ENCODE results near the gene PIAS3. TPM values are rescaled to one million over a fixed set of nuclear protein-coding genes. Genes with fewer than 3 reads are reported as not detected.
A peak's percentile ranks its signal among the peaks of the same experiment; 100 is the strongest.

The PIAS3 gene
- total RNA-seq, 1 donor from 2014 or later = 20.3 TPM

DNA sequence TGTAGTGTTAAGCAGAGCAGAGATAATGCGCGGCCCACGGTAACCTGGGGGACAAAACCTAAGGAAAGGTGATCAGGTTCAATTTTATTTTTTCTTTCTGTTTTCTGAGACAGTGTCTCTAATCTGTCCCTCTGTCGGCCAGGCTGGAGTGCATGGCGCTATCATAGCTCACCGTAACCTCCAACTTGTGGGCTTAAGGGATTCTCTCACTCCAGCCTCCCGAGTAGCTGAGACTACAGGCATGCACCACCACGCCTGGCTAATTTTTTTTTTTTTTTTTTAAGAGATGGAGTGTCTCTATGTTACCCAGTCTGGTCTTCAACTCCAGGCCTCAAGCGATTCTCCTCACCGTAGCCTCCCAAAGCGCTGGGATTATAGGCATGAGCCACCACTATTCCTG is 27.5 kb upstream of the PIAS3 start:
- Mint-ChIP-seq H3K9me3 (ENCODE audit: unreplicated experiment) (no peaks in the 10 kb centered on the region), H3K36me3 (ENCODE audit: unreplicated experiment) (no peaks in the 10 kb centered on the region), H3K4me3 (ENCODE audit: unreplicated experiment) (peak overlapping the region; percentile 88), H3K27me3 (ENCODE audit: unreplicated experiment) (peaks cover 13% of the 10 kb centered on the region), H3K4me1 (ENCODE audit: low read depth, unreplicated experiment) (peaks cover 9% of the 10 kb centered on the region), H3K27ac (ENCODE audit: unreplicated experiment) (peak overlapping the region; percentile 62)
- DNase-seq = no peak
- TF ChIP-seq, protein P1, sequence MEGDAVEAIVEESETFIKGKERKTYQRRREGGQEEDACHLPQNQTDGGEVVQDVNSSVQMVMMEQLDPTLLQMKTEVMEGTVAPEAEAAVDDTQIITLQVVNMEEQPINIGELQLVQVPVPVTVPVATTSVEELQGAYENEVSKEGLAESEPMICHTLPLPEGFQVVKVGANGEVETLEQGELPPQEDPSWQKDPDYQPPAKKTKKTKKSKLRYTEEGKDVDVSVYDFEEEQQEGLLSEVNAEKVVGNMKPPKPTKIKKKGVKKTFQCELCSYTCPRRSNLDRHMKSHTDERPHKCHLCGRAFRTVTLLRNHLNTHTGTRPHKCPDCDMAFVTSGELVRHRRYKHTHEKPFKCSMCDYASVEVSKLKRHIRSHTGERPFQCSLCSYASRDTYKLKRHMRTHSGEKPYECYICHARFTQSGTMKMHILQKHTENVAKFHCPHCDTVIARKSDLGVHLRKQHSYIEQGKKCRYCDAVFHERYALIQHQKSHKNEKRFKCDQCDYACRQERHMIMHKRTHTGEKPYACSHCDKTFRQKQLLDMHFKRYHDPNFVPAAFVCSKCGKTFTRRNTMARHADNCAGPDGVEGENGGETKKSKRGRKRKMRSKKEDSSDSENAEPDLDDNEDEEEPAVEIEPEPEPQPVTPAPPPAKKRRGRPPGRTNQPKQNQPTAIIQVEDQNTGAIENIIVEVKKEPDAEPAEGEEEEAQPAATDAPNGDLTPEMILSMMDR (IDR thresholded peaks at IDR 0.05; ENCODE audit: partially characterized antibody, unreplicated experiment) = no peak

DNA sequence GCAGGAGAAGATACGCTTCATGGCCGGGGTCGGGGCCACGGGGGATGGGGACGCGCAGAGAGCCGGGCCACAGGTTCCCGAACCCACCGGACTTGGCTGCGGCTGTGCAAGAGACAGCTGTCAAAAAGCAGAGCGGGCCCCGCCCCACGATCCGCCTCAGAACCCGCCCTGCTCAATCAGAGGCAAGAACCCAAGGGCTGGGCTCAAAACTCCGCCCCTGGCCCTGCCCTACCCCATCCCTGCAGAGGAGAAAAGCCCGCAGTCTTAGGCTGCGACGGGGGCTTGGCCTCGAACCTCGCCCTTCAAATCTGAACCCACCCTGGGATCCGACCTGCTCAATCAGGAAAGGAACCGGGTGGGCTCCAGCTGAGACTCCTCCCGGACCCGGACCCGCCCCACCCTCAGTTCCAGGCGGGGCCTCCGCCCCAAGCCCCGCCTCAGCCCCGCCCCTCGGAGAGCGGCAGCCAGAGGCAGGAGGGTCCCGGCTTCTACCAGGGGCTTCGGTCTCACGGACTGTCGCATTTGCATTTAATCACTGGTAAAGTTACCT is 26.9 kb upstream of the PIAS3 start, which contains the start of gene ANKRD35:
TSS of gene ANKRD35 (minus strand) at position 129 of the 550 bp plus-strand sequence. CDS start at position 21, 108 bp downstream.
- Mint-ChIP-seq H3K4me3 (ENCODE audit: unreplicated experiment) (peak within 1 kb of the TSS; percentile 88), H3K4me1 (ENCODE audit: low read depth, unreplicated experiment) (peaks cover 9% of the 10 kb centered on the region), H3K27ac (ENCODE audit: unreplicated experiment) (peak within 1 kb of the TSS; percentile 65), H3K27me3 (ENCODE audit: unreplicated experiment) (peaks cover 13% of the 10 kb centered on the region), H3K9me3 (ENCODE audit: unreplicated experiment) (no peaks in the 10 kb centered on the region), H3K36me3 (ENCODE audit: unreplicated experiment) (no peaks in the 10 kb centered on the region)
- DNase-seq = peak; percentile 86
- TF ChIP-seq, protein P1 (IDR thresholded peaks at IDR 0.05; ENCODE audit: partially characterized antibody, unreplicated experiment) = no peak

DNA sequence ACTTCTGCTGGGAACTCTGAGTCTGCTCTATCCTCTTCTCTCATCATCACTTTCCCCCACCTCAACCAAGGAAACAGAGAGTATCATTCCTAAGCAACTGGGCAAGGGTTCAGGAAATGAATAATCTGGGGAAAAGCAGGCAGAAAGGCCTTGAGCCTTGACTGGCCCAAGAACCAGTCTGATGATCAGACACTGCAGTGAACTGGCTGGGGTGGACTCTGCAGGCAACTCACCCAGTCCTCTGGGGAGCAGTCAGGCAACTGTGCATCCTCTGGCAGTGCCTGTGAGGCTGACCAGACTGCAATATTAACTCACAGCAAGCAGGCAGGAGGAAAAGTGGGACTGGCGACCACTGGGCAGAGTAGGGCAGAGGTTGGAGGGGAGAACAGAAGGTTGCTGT is 25.8 kb upstream of the PIAS3 start:
- H3K4me1 Mint-ChIP-seq (ENCODE audit: low read depth, unreplicated experiment) = peaks cover 9% of the 10 kb centered on the region
- peak overlapping the region; percentile 88 for H3K4me3 Mint-ChIP-seq (ENCODE audit: unreplicated experiment)
- no peaks in the 10 kb centered on the region for H3K9me3 Mint-ChIP-seq (ENCODE audit: unreplicated experiment)
- peaks cover 13% of the 10 kb centered on the region for H3K27me3 Mint-ChIP-seq (ENCODE audit: unreplicated experiment)
- DNase-seq = peak; percentile 59
- peak overlapping the region; percentile 65 for H3K27ac Mint-ChIP-seq (ENCODE audit: unreplicated experiment)
- no peaks in the 10 kb centered on the region for H3K36me3 Mint-ChIP-seq (ENCODE audit: unreplicated experiment)
- TF ChIP-seq, protein P1 (IDR thresholded peaks at IDR 0.05; ENCODE audit: partially characterized antibody, unreplicated experiment) = no peak

DNA sequence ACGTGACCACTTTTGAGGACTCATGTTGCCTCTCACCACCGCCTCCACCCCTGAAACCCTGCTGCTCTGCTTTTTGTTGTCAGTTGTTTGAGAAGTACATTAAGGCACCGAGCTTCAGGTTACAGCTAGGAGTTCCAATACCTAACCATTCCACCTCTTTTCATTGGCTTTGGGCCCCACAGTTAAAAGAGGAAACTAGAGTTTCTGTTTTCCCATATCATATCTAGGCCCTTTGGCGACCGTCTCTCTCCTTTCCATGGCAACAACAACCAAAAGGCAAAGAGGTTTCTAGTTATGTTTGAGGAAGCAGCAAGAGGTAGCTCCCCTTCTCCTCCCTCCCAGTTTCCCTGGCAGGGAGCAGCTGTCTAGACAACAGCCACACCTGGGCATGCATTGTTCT is 20.9 kb upstream of the PIAS3 start:
- H3K4me3 Mint-ChIP-seq (ENCODE audit: unreplicated experiment) = no peak overlapping the region

DNA sequence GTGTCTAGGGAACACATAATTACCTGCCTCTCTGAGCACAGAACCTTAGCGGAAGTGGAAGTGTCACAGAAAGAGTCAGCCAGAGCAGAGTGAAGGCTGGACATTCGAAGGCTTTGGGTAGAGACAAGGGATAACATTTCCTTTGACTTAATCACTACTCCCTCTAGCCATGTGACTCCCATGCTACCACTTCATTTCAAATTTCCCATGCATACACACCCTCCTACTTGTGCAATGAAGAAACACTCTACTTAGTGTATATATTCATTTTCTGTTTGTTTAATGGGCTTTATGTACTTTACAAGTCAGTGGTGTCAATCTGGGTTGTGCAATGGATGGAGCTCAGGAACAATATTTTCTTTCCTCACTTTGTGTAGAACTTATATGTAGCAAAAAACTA is 19.8 kb upstream of the PIAS3 start:
- no peak overlapping the region for H3K27ac Mint-ChIP-seq (ENCODE audit: unreplicated experiment)
- H3K36me3 Mint-ChIP-seq (ENCODE audit: unreplicated experiment) = peaks cover 5% of the 10 kb centered on the region
- DNase-seq = no peak
- H3K4me3 Mint-ChIP-seq (ENCODE audit: unreplicated experiment) = no peak overlapping the region
- TF ChIP-seq, protein P1 (IDR thresholded peaks at IDR 0.05; ENCODE audit: partially characterized antibody, unreplicated experiment) = no peak
- H3K4me1 Mint-ChIP-seq (ENCODE audit: low read depth, unreplicated experiment) = no peaks in the 10 kb centered on the region
- H3K9me3 Mint-ChIP-seq (ENCODE audit: unreplicated experiment) = no peaks in the 10 kb centered on the region
- peaks cover 8% of the 10 kb centered on the region for H3K27me3 Mint-ChIP-seq (ENCODE audit: unreplicated experiment)

More for the DNA sequence above, 20.9 kb upstream of the PIAS3 start:
- Mint-ChIP-seq H3K27ac (ENCODE audit: unreplicated experiment) (no peak overlapping the region), H3K4me1 (ENCODE audit: low read depth, unreplicated experiment) (peaks cover 3% of the 10 kb centered on the region), H3K9me3 (ENCODE audit: unreplicated experiment) (no peaks in the 10 kb centered on the region), H3K36me3 (ENCODE audit: unreplicated experiment) (peaks cover 5% of the 10 kb centered on the region), H3K27me3 (ENCODE audit: unreplicated experiment) (peaks cover 7% of the 10 kb centered on the region)
- DNase-seq = no peak
- TF ChIP-seq, protein P1 (IDR thresholded peaks at IDR 0.05; ENCODE audit: partially characterized antibody, unreplicated experiment) = no peak
